Uterus (tissue), 4 donors: ENCODE data around the gene TMEM185A. TPM values are rescaled to one million over a fixed set of nuclear protein-coding genes. Genes with fewer than 3 reads are reported as not detected.
"Not testable (repeated sequence)": the region's sequence is repeated elsewhere in the genome, so short reads cannot be mapped to it uniquely, and the experiment has no call there.

Experiments used
- DNase-seq, 2 donors: peaks; one replicate each; pipeline ENCODE4 v3.0.0-alpha.2; 2019 to 2020
- H3K27ac ChIP-seq, 2 donors: fragments of 200-600 bp; sonication (generic); 1 replicate in 1 of 2; 2 replicates in 1 of 2; pipeline ENCODE4 v1.5.1; 2016 to 2018
- H3K27me3 ChIP-seq, 2 donors: fragments of 200-600 bp; sonication (generic); one replicate each; pipeline ENCODE4 v1.5.1; 2018 to 2019; ENCODE audit warnings: control low read depth in 1 of 2
- H3K36me3 ChIP-seq, 2 donors: fragments of 200-600 bp; sonication (generic); one replicate each; pipeline ENCODE4 v1.5.1; 2019; ENCODE audit warnings: control low read depth in 1 of 2
- H3K4me1 ChIP-seq, 2 donors: fragments of 200-600 bp; sonication (generic); one replicate each; pipeline ENCODE4 v1.5.1; 2018 to 2019; ENCODE audit warnings: control low read depth in 1 of 2
- H3K4me3 ChIP-seq, 2 donors: fragments of 200-600 bp; sonication (generic); 1 replicate in 1 of 2; 2 replicates in 1 of 2; pipeline ENCODE4 v1.5.1; 2018 to 2019; ENCODE audit warnings: mild to moderate bottlenecking in 1 of 2
- H3K9me3 ChIP-seq, 2 donors: fragments of 200-600 bp; sonication (generic); one replicate each; pipeline ENCODE4 v1.5.1; 2019; ENCODE audit warnings: control low read depth in 1 of 2
- POLR2A ChIP-seq, 2 donors: fragments of 450-650 bp; IDR thresholded peaks; one replicate each; pipeline ENCODE4 v1.6.1; 2016; ENCODE audit warnings: antibody characterized with exemption in 2 of 2, mild to moderate bottlenecking in 1 of 2, moderate library complexity in 1 of 2
- intact Hi-C: fragments of 100-400 bp; cut with DNase I; formaldehyde crosslinking; loops from one replicate; pipeline ENCODE4 v1.15.1; 2023; ENCODE audit warnings: low total_unique reads
- total RNA-seq, 4 donors: library from RNA; depleted of rRNA in 3 of 4; stranded (reverse); fragments of >200 nt in 3 of 4; gene quantifications; one replicate each; pipeline versions ENCODE4 v1.1.0 to v1.2.4, GENCODE V29; 2014 to 2023
- TF ChIP-seq, protein P1 (sequence below), 4 experiments: fragments of 200-600 bp in 2 of 4; fragments of 450-650 bp in 2 of 4; sonication (generic) in 2 of 4; IDR thresholded peaks; one replicate each; pipeline ENCODE4 v1.5.1; 2016 to 2019; ENCODE audit warnings: antibody characterized with exemption in 4 of 4, mild to moderate bottlenecking in 2 of 4, moderate library complexity in 1 of 4
- donor health status: DM: yes; HTN: yes; CAD: no.

TMEM185A gene
- total RNA-seq, 4 donors from 2014 or later, result 2.0 to 33.9 (median 16.7) TPM

DNA sequence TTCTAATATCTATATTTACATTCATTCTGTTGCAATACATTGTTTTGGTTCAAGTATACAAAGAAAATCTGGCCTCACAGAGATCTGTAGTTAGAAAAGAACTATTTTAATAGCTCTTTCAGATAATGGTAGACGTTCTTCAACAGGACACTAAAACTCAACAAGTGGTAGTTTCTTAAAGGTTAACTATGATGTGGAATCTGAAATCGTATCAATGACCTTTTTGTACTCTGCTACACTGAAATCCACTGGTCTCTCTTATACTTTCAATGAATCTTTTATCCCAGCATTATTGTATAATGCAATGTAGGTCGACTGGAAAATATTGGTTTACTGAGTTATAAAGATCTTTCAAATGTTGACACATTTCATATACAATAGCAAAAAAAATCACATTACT, 12.7 kb downstream of the TMEM185A start:
- Histone ChIP-seq H3K4me1 (no peaks in the 10 kb centered on the region), H3K9me3 (no peaks in the 10 kb centered on the region), H3K36me3 (no peaks in the 10 kb centered on the region), H3K27ac (no peak overlapping the region), H3K4me3 (no peak overlapping the region), H3K27me3 (no peaks in the 10 kb centered on the region)
- TF ChIP-seq, protein P1, sequence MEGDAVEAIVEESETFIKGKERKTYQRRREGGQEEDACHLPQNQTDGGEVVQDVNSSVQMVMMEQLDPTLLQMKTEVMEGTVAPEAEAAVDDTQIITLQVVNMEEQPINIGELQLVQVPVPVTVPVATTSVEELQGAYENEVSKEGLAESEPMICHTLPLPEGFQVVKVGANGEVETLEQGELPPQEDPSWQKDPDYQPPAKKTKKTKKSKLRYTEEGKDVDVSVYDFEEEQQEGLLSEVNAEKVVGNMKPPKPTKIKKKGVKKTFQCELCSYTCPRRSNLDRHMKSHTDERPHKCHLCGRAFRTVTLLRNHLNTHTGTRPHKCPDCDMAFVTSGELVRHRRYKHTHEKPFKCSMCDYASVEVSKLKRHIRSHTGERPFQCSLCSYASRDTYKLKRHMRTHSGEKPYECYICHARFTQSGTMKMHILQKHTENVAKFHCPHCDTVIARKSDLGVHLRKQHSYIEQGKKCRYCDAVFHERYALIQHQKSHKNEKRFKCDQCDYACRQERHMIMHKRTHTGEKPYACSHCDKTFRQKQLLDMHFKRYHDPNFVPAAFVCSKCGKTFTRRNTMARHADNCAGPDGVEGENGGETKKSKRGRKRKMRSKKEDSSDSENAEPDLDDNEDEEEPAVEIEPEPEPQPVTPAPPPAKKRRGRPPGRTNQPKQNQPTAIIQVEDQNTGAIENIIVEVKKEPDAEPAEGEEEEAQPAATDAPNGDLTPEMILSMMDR (IDR thresholded peaks at IDR 0.05), result no peak
- no peak for TF ChIP-seq POLR2A (IDR thresholded peaks at IDR 0.05)
- DNase-seq, result no peak
- intact Hi-C loops, result no loop called here

DNA sequence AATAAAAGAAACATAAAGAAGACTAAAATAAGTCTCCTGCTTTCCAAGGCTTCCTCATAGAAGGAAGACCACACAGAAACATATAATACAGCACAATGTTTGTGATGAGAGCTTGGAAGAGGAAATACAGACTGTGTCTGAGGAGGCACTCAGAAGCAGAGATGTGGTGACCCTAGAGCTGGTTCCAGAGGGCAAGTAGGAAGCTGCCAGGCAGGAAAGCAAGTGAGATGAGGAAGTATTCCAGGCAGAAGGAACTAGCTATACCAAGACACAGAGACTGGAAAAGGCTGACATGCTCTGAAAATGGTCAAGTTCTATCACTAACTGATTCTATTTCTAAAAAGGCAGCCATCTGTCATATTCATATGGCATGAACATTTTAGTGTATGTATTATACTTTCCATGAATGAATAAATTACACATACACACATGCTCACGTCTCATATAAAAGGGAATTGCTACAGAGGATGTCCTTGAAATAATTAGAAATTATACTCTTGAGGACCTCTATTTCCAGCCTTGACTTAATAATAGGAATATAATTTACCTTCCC, 19.9 kb downstream of the TMEM185A start:
- intact Hi-C loops, result no loop called here
- TF ChIP-seq, protein P1 (IDR thresholded peaks at IDR 0.05), result no peak
- TF ChIP-seq POLR2A (IDR thresholded peaks at IDR 0.05), result no peak

DNA sequence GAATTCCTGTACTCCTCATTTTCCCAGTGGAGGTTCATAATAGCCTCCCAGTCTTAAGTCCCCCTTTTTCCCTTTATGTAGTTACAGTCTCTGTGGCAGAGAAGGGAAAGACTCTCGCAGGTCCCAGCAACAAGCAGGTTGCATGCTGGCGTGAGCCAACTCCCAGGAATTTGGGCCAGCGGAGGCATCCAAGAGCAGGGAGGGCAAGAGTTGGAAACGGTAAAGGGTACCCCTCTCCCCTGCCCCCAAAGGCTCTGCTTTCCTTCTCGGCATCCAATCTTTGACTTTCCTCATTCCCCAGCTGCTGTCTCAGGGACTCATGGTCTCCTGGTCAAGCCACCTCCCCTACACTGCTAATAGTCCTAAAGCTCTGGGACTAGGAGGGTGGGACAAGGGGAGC, 21.1 kb downstream of the TMEM185A start:
- Histone ChIP-seq H3K36me3 (no peaks in the 10 kb centered on the region), H3K27me3 (no peaks in the 10 kb centered on the region), H3K27ac (no peak overlapping the region), H3K9me3 (no peaks in the 10 kb centered on the region), H3K4me1 (no peaks in the 10 kb centered on the region), H3K4me3 (no peak overlapping the region)
- no peak for DNase-seq
- no peak for TF ChIP-seq POLR2A (IDR thresholded peaks at IDR 0.05)
- TF ChIP-seq, protein P1 (IDR thresholded peaks at IDR 0.05), result no peak
- intact Hi-C loops, result no loop called here

More for the DNA sequence above, 19.9 kb downstream of the TMEM185A start:
- no peak for DNase-seq
- H3K4me1 ChIP-seq, result no peaks in the 10 kb centered on the region
- no peak overlapping the region for H3K27ac ChIP-seq
- H3K27me3 ChIP-seq, result no peaks in the 10 kb centered on the region
- no peaks in the 10 kb centered on the region for H3K9me3 ChIP-seq
- H3K36me3 ChIP-seq, result no peaks in the 10 kb centered on the region
- H3K4me3 ChIP-seq, result no peak overlapping the region

DNA sequence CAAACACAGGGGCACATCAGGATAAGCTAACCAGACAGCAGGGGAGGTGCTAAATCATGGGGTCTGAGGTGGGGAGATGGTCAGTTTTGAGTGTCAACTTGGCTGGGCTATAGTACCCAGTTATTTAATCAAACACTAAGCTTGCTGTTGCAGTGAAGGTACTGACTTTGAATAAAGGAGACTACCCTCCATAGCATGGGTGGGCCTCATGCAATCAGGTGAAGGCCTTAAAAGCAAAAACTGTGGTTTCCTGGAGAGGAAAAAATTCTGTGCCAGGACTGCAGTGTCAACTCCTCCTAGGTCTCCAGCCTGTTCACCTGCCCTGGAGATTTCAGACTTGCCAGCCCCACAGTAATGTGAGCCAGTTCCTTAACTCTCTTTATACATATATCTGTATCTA, 23.9 kb downstream of the TMEM185A start:
- intact Hi-C loops, result no loop called here
- no peaks in the 10 kb centered on the region for H3K4me1 ChIP-seq
- DNase-seq, result no peak
- no peak overlapping the region for H3K27ac ChIP-seq
- no peaks in the 10 kb centered on the region for H3K27me3 ChIP-seq
- no peak overlapping the region for H3K4me3 ChIP-seq
- no peaks in the 10 kb centered on the region for H3K9me3 ChIP-seq
- TF ChIP-seq POLR2A (IDR thresholded peaks at IDR 0.05), result no peak
- TF ChIP-seq, protein P1 (IDR thresholded peaks at IDR 0.05), result no peak
- H3K36me3 ChIP-seq, result no peaks in the 10 kb centered on the region

DNA sequence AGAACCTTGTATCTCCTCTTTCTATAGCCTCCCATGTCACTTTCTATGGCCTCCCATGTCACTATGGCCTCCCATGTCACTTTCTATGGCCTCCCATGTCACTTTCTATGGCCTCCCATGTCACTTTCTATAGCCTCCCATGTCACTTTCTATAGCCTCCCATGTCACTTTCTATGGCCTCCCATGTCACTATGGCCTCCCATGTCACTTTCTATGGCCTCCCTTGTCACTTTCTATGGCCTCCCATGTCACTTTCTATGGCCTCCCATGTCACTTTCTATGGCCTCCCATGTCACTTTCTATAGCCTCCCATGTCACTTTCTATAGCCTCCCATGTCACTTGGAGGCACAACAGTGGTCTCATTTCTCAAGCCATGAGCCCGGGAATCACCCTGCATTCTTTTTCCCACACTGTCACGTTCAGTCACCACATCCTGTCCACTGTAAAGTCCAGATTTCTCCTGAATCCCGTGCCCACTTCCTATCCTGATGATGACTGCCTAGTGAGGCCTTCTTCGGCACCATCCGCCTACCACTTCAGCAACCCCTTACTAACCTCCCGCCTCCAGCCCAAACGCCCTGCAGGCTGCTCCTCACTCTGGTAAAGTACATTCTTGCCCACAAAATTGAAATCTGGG, 26.2 kb downstream of the TMEM185A start:
- H3K27ac ChIP-seq, H3K4me1 ChIP-seq, H3K27me3 ChIP-seq, H3K36me3 ChIP-seq, intact Hi-C loops, H3K4me3 ChIP-seq, DNase-seq, H3K9me3 ChIP-seq: not testable (repeated sequence)

DNA sequence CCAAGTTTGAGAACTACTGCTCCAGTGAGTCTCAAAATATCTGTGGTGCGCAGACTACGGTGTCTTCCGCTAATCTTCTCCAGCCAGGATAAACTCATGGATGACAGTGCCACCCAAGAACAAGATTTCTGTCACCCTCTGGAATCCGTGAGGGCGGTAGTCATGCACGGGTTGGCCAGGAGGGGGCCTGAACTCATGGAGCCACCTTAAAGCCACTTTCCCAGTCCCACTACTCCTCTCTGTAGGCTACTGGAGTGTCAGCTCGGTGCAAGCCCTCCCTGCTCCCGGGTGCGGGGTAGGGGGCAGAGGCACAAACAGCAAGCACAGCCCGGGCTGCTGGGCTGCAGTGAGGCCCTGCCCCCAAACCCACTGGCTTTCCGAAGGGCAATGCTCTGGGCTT, 33.0 kb downstream of the TMEM185A start:
- intact Hi-C loops, H3K4me3 ChIP-seq, H3K4me1 ChIP-seq, H3K27ac ChIP-seq, DNase-seq, H3K9me3 ChIP-seq, H3K36me3 ChIP-seq, H3K27me3 ChIP-seq: not testable (repeated sequence)

DNA sequence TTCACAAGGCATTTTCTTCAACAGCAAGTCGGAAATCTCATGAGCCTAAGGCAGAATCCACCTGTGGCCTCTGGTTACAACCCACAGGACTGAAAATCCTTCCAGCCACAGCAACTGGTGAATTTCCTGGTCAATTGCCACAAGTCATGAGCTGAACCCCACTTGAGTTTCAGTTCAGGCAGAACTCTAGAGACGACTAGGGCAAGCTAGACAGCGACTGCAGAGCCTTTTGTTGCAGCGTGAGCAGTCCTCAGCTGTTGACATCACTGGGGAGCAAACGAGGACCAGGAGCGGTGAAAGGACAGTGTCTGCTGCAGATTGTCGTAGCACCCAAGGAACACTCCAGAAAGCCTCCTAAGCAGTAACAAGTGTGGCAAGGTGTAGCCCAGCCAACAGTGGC, 35.6 kb downstream of the TMEM185A start:
- H3K27me3 ChIP-seq, intact Hi-C loops, H3K4me3 ChIP-seq: not testable (repeated sequence)

DNA sequence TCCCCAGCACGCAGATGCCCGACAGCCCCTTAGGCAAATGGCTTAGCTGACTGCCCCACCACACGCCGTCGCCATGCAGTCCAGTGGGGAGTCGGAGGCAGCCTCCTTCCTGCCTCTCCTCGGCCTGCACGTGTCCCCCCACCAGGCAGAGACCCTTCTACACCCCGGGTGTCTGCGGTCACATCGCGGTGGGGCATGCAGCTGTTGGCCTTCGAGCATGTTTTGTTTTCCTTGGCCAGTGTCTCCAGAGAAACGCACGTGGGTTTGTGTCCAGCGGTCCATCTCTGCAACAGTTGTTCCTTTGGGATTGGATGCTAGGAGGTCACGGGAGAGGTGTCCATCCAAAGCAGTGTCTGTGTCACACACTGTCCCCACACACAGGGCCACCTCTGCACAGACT, 36.4 kb downstream of the TMEM185A start, which contains the start of gene HSFX2:
Gene HSFX2 (minus strand): TSS at position 101 of the 400 bp plus-strand sequence. CDS start 614 bp downstream, outside the sequence.
- DNase-seq, H3K9me3 ChIP-seq, H3K27ac ChIP-seq, H3K27me3 ChIP-seq, intact Hi-C loops, H3K36me3 ChIP-seq, H3K4me1 ChIP-seq, H3K4me3 ChIP-seq: not testable (repeated sequence)

More for the DNA sequence above, 35.6 kb downstream of the TMEM185A start:
- DNase-seq, H3K9me3 ChIP-seq, H3K36me3 ChIP-seq, H3K4me1 ChIP-seq, H3K27ac ChIP-seq: not testable (repeated sequence)

DNA sequence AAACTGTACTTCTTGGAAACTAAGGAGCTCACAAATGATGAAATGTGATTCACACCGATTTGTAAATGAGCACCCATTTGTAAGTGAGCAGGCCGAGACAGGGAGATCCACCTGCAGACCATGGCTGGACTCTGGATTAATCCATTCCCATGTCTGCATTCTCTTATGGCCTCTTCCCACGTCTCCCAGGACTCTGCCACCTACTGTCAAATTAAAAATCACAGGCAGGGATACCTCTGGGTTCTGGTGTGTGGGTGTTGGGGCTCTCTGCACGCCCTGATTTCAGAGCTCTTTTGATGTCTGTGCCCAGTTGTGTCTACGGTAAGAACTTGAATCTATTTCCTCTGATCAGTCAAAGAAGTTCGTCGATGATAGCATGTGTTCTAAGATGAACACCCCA, 40.6 kb downstream of the TMEM185A start:
- H3K27me3 ChIP-seq, DNase-seq, H3K4me1 ChIP-seq, intact Hi-C loops, H3K4me3 ChIP-seq, H3K9me3 ChIP-seq, H3K36me3 ChIP-seq, H3K27ac ChIP-seq: not testable (repeated sequence)
